ENCODE measurements around the gene AQP12A.

- TF ChIP-seq, protein P1, sequence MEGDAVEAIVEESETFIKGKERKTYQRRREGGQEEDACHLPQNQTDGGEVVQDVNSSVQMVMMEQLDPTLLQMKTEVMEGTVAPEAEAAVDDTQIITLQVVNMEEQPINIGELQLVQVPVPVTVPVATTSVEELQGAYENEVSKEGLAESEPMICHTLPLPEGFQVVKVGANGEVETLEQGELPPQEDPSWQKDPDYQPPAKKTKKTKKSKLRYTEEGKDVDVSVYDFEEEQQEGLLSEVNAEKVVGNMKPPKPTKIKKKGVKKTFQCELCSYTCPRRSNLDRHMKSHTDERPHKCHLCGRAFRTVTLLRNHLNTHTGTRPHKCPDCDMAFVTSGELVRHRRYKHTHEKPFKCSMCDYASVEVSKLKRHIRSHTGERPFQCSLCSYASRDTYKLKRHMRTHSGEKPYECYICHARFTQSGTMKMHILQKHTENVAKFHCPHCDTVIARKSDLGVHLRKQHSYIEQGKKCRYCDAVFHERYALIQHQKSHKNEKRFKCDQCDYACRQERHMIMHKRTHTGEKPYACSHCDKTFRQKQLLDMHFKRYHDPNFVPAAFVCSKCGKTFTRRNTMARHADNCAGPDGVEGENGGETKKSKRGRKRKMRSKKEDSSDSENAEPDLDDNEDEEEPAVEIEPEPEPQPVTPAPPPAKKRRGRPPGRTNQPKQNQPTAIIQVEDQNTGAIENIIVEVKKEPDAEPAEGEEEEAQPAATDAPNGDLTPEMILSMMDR (conservative IDR thresholded peaks at IDR 0.05; ENCODE audit: low read depth in 2 of 2), result no peak
- TF ChIP-seq EZH2phosphoT487 (IDR thresholded peaks at IDR 0.05; ENCODE audit: unreplicated experiment) (no peak), REST (IDR thresholded peaks at IDR 0.05; ENCODE audit: unreplicated experiment) (no peak), POLR2AphosphoS5 (IDR thresholded peaks at IDR 0.05; ENCODE audit: low read depth) (no peak), CREB1 (CRISPR knock-in tag; IDR thresholded peaks at IDR 0.05; ENCODE audit: low read depth) (no peak), EZH2 (IDR thresholded peaks at IDR 0.05; ENCODE audit: low read depth, unreplicated experiment) (no peak), ZNF331 (CRISPR knock-in tag; IDR thresholded peaks at IDR 0.05; ENCODE audit: low read depth) (no peak)
These were observed 42.3 kb upstream of the AQP12A start for GRCh38 chr2:240649331-240649730.
